ENCODE data around the gene CBR3. TPM values are rescaled to one million over a fixed set of nuclear protein-coding genes. Genes with fewer than 3 reads are reported as not detected.

Gene CBR3
- total and polyA plus RNA-seq, 2 of the 13 experiments (the other 11 are each of a cell fraction or from before 2014, with no cell fraction given): not detected

DNA sequence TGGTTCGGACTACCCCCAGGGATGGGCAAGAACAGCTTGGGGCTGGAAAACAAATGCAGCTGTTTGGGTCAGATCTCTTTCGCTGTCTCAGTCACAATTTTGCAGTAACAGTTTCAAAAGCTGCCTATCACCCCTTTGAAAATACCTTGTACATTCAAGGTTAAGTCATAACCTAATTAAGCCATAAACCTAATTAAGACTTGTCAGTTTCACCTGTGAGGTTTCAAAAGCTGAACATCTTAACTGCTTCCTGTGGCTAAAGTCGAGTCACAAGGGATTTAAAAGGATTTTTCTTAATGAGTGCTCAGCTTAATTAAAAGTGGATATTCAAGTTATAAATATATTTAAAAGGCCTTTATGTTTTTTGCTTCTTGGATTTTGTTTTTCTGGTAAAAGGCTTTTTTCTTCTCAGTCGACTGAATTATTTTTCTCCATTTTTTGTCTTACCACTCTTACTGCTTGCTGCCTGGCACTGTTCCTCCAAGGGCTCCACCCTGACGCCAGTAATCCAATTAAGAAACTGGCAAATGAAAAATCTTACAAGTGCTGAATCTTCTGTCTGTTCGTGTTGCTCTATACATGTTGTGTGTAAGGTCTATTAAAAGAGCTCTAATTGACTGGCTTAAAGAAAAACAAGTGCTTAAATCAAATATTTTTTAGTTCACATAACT is 33.8 kb upstream of the CBR3 start (continued):
- TF ChIP-seq, protein P1, sequence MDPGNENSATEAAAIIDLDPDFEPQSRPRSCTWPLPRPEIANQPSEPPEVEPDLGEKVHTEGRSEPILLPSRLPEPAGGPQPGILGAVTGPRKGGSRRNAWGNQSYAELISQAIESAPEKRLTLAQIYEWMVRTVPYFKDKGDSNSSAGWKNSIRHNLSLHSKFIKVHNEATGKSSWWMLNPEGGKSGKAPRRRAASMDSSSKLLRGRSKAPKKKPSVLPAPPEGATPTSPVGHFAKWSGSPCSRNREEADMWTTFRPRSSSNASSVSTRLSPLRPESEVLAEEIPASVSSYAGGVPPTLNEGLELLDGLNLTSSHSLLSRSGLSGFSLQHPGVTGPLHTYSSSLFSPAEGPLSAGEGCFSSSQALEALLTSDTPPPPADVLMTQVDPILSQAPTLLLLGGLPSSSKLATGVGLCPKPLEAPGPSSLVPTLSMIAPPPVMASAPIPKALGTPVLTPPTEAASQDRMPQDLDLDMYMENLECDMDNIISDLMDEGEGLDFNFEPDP (CRISPR knock-in tag; conservative IDR thresholded peaks at IDR 0.05): no peak
- TF ChIP-seq ZNF678 (CRISPR knock-in tag; IDR thresholded peaks at IDR 0.05): no peak
- TF ChIP-seq, protein P2, sequence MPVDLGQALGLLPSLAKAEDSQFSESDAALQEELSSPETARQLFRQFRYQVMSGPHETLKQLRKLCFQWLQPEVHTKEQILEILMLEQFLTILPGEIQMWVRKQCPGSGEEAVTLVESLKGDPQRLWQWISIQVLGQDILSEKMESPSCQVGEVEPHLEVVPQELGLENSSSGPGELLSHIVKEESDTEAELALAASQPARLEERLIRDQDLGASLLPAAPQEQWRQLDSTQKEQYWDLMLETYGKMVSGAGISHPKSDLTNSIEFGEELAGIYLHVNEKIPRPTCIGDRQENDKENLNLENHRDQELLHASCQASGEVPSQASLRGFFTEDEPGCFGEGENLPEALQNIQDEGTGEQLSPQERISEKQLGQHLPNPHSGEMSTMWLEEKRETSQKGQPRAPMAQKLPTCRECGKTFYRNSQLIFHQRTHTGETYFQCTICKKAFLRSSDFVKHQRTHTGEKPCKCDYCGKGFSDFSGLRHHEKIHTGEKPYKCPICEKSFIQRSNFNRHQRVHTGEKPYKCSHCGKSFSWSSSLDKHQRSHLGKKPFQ (CRISPR knock-in tag; IDR thresholded peaks at IDR 0.05; ENCODE audit: insufficient replicate concordance): no peak
- TF ChIP-seq, protein P3, sequence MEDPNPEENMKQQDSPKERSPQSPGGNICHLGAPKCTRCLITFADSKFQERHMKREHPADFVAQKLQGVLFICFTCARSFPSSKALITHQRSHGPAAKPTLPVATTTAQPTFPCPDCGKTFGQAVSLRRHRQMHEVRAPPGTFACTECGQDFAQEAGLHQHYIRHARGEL (CRISPR knock-in tag; IDR thresholded peaks at IDR 0.05): no peak

DNA sequence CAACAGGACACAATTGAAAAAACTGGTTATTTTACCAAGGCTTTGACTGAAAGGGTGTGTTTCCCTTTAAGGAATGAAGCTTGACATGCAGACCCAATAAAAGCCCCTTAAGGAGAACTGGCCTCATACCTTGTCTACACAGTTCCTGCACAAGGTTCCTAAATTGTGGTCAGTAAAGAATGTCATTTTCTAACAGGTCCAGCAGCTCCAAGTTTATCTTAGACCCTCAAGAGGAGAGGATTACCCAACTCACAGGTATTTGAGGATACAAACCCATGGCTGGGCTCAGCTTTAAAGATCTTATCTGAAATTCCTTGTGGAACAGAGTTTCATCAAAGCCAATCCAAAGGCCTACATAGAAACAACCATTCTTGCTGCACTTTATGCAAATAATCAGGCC is 31.4 kb upstream of the CBR3 start:
- ChIA-PET CTCF (ENCODE audit: low intra/inter-chr PET ratio, low total read pairs) (no interaction called here), POLR2A (no interaction called here)
- H3K79me2 ChIP-seq (ENCODE audit: insufficient read depth, low read length): no peaks in the 10 kb centered on the region
- H2AFZ ChIP-seq (ENCODE audit: low read length): no peak overlapping the region
- H3K4me1 ChIP-seq (ENCODE audit: insufficient read depth, low read length): no peaks in the 10 kb centered on the region
- in situ Hi-C loops (cut with HindIII; ENCODE audit: extremely low pct_ligation_motif_present, low pct_unique_long_range_greater_than_20kb) (no loop called here), intact Hi-C loops (cut with micrococcal nuclease; ENCODE audit: unreplicated experiment) (no loop called here)
- H3K27me3 ChIP-seq (ENCODE audit: control insufficient read depth in 1 of 2, insufficient read depth in 2 of 2, low read length in 2 of 2): peaks cover 0 to 13% of the 10 kb centered on the region in 2 experiments; a peak in 3 of 5 replicates
- H3K4me2 ChIP-seq (ENCODE audit: low read depth, low read length): no peak overlapping the region
- H3K9me3 ChIP-seq (ENCODE audit: low read length): no peaks in the 10 kb centered on the region
- no peaks in the 10 kb centered on the region for H4K20me1 ChIP-seq (ENCODE audit: insufficient read depth, low read length)
- no peak overlapping the region for H3K27ac ChIP-seq (ENCODE audit: extremely low read length, insufficient read depth, low read length)
- DNase-seq (ENCODE audit: low spot score) (no peak), FAIRE-seq (no peak), ATAC-seq (no peak)
- H3K9ac ChIP-seq (ENCODE audit: insufficient read depth, low read depth, low read length): no peak overlapping the region
- H3K36me3 ChIP-seq (replicated peaks in 1 of 2; ENCODE audit: control insufficient read depth in 1 of 2, insufficient read depth in 2 of 2, low read length in 2 of 2): no peaks in the 10 kb centered on the region
- no peak overlapping the region for H3K4me3 ChIP-seq (replicated peaks in 1 of 3; ENCODE audit: insufficient read depth in 1 of 3, low read depth in 2 of 3, low read length in 3 of 3)
- BruUV-seq (replicated peaks): no TSS peak
- TF ChIP-seq ZNF224 (CRISPR knock-in tag; IDR thresholded peaks at IDR 0.05) (no peak), ZNF143 (CRISPR knock-in tag; IDR thresholded peaks at IDR 0.05) (no peak), ATM (IDR thresholded peaks at IDR 0.05; ENCODE audit: borderline replicate concordance) (no peak), KAT8 (CRISPR knock-in tag; IDR thresholded peaks at IDR 0.05) (no peak), PRDM4 (CRISPR knock-in tag; IDR thresholded peaks at IDR 0.05; ENCODE audit: borderline replicate concordance) (no peak), ZBTB49 (CRISPR knock-in tag; IDR thresholded peaks at IDR 0.05; ENCODE audit: borderline replicate concordance) (no peak)
- TF ChIP-seq, protein P4, sequence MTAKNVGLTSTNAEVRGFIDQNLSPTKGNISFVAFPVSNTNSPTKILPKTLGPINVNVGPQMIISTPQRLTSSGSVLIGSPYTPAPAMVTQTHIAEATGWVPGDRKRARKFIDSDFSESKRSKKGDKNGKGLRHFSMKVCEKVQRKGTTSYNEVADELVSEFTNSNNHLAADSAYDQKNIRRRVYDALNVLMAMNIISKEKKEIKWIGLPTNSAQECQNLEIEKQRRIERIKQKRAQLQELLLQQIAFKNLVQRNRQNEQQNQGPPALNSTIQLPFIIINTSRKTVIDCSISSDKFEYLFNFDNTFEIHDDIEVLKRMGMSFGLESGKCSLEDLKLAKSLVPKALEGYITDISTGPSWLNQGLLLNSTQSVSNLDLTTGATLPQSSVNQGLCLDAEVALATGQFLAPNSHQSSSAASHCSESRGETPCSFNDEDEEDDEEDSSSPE (CRISPR knock-in tag; IDR thresholded peaks at IDR 0.05): no peak
